Adrenal gland (tissue), 5 donors: ENCODE results near the gene GEMIN4.
"Not testable (repeated sequence)": the region's sequence is repeated elsewhere in the genome, so short reads cannot be mapped to it uniquely, and the experiment has no call there.

ENCODE experiments used
- CTCF ChIP-seq, 6 experiments: fragments of 450-650 bp in 4 of 6; fragments of 200-600 bp in 2 of 6; sonication (generic) in 1 of 6; IDR thresholded peaks; 1 replicate in 5 of 6; 2 replicates in 1 of 6; pipeline versions ENCODE4 v1.5.1 to v1.8.0; 2016 to 2021; ENCODE audit warnings: antibody characterized with exemption in 6 of 6, mild to moderate bottlenecking in 2 of 6, moderate library complexity in 1 of 6
- POLR2A ChIP-seq, 2 donors: fragments of 450-650 bp; IDR thresholded peaks; one replicate each; pipeline ENCODE4 v1.6.1; 2017; ENCODE audit warnings: antibody characterized with exemption in 2 of 2, mild to moderate bottlenecking in 2 of 2, moderate library complexity in 1 of 2
- donor health status: DM: no; HTN: no; CAD: no.

- not testable (repeated sequence) for TF ChIP-seq CTCF, POLR2A (IDR thresholded peaks at IDR 0.05)
These were observed 4.0 kb upstream of the GEMIN4 start for GRCh38 chr17:756010-756567.
